Chondrocyte (in vitro differentiated cells): ENCODE results near the gene TEX51. TPM values are rescaled to one million over a fixed set of nuclear protein-coding genes. Genes with fewer than 3 reads are reported as not detected.

Experiments
- DNase-seq: peaks from one replicate; pipeline ENCODE4 v3.0.0; 2021; ENCODE audit warnings: mixed read lengths, low spot score
- H3K27ac Mint-ChIP-seq: one replicate; pipeline ENCODE4 v1.8.0; 2021; ENCODE audit warnings: mild to moderate bottlenecking, moderate library complexity, mixed read lengths; ENCODE audit not compliant: unreplicated experiment
- H3K27me3 Mint-ChIP-seq: 2 replicates; pipeline ENCODE4 v1.8.0; 2021; ENCODE audit warnings: low read depth, mixed read lengths
- H3K36me3 Mint-ChIP-seq: 2 replicates; pipeline ENCODE4 v1.8.0; 2021; ENCODE audit warnings: low read depth, mixed read lengths
- H3K4me1 Mint-ChIP-seq: 2 replicates; pipeline ENCODE4 v1.8.0; 2021; ENCODE audit warnings: low read depth, mild to moderate bottlenecking, mixed read lengths
- H3K4me3 Mint-ChIP-seq: one replicate; pipeline ENCODE4 v1.8.0; 2021; ENCODE audit warnings: mild to moderate bottlenecking, moderate library complexity, mixed read lengths; ENCODE audit not compliant: unreplicated experiment
- H3K9me3 Mint-ChIP-seq: 2 replicates; pipeline ENCODE4 v1.8.0; 2021; ENCODE audit warnings: low read depth, mixed read lengths
- total RNA-seq: library from RNA; stranded (reverse); gene quantifications from 3 replicates; pipeline ENCODE4 v1.2.1, GENCODE V29; 2021
- TF ChIP-seq, protein P1 (sequence below): fragments of 200-600 bp; sonication (generic); IDR thresholded peaks from 2 replicates; pipeline ENCODE4 v1.5.0; 2021; ENCODE audit warnings: antibody characterized with exemption, mild to moderate bottlenecking, moderate library complexity

The TEX51 gene
- total RNA-seq, 1 donor from 2014 or later, result not detected

DNA sequence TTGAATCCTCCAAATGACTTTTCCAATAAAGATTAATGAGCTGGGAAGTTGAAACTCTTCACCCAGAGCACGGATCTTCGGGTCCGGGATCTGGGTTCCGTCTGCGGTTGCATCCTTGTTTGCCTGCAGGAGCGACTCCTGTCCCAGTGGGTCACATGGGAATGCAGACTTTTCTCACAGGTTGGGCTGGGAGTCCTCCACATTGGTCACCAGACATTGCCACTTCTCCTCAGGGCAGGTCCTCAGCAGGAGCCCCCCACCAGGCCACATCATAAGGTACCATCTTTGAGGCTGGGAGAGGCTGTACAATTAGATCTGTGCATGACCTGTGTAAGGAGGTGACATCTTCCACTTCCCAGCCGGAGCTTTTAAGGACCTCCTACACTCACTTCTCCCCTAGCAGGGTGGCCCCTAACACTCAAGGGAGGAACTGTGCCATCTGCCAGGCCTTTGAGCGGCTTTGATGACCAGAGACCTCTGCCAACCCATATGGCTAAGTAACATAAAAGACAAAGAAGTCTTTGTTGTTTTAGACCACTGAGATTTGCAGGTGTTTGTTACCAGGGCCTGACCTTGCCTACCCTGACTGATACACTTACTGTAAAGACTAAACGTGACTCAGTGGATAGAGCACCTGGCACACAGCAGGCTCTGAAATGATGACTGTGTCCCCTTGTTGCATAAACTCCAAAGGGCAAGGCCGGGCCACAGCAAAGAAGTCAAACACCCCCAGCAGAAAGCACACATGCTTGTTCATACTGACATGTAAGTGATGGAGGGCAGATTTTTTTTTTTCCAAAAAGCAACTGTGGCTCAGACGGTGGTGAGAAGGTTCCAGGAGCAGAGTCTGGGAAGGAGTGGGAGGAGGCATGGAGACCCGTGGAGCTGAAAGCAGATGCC, 7.9 kb upstream of the TEX51 start:
- peaks cover 22% of the 10 kb centered on the region for H3K27me3 Mint-ChIP-seq
- DNase-seq, result peak; percentile 29
- H3K9me3 Mint-ChIP-seq, result no peaks in the 10 kb centered on the region
- no peak overlapping the region for H3K4me3 Mint-ChIP-seq
- TF ChIP-seq, protein P1, sequence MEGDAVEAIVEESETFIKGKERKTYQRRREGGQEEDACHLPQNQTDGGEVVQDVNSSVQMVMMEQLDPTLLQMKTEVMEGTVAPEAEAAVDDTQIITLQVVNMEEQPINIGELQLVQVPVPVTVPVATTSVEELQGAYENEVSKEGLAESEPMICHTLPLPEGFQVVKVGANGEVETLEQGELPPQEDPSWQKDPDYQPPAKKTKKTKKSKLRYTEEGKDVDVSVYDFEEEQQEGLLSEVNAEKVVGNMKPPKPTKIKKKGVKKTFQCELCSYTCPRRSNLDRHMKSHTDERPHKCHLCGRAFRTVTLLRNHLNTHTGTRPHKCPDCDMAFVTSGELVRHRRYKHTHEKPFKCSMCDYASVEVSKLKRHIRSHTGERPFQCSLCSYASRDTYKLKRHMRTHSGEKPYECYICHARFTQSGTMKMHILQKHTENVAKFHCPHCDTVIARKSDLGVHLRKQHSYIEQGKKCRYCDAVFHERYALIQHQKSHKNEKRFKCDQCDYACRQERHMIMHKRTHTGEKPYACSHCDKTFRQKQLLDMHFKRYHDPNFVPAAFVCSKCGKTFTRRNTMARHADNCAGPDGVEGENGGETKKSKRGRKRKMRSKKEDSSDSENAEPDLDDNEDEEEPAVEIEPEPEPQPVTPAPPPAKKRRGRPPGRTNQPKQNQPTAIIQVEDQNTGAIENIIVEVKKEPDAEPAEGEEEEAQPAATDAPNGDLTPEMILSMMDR, result no peak
- H3K27ac Mint-ChIP-seq, result no peak overlapping the region
- peaks cover 7% of the 10 kb centered on the region for H3K4me1 Mint-ChIP-seq
- no peaks in the 10 kb centered on the region for H3K36me3 Mint-ChIP-seq

DNA sequence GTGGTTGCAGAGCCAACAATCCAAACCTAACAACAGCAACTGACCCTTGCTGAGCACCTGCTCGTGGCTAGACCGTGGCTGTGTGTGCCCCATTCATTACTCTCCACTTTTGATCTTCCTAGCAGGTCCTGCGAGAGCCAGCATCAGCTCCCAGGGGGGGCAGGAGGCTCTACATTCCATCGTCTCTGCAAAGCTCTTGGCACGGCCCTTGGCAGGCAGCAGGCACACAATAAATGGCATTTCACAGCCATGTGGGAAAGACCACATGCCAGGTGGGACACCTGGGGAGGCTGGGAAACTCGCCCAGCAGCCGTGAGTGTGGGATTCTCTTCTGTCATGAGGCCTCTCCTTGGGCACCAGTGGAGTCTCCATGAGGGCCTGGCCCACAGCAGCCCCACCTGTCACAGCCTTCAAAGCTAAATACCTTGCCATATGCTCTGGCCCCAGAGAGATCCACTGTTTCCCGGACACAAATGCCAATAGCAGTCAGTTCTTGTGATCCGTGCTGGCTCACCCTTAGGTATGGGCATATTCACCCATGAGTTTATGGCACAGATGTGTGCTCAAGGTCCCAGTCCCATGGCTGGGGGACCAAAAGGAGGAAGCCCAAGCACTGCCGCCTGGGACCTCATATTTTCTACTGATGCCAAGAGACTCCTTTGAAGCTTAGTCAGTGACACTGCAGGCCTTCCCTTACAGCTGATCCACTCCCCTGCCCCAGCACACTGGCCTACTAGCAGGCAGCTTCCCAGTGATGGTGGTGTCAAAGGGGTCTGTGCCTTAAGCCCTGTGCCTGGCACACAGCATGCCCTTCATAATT, 6.8 kb upstream of the TEX51 start:
- peaks cover 1% of the 10 kb centered on the region for H3K4me1 Mint-ChIP-seq
- no peaks in the 10 kb centered on the region for H3K9me3 Mint-ChIP-seq
- peaks cover 17% of the 10 kb centered on the region for H3K27me3 Mint-ChIP-seq
- H3K27ac Mint-ChIP-seq, result no peak overlapping the region
- TF ChIP-seq, protein P1, result no peak
- DNase-seq, result peak; percentile 60
- no peak overlapping the region for H3K4me3 Mint-ChIP-seq
- no peaks in the 10 kb centered on the region for H3K36me3 Mint-ChIP-seq

DNA sequence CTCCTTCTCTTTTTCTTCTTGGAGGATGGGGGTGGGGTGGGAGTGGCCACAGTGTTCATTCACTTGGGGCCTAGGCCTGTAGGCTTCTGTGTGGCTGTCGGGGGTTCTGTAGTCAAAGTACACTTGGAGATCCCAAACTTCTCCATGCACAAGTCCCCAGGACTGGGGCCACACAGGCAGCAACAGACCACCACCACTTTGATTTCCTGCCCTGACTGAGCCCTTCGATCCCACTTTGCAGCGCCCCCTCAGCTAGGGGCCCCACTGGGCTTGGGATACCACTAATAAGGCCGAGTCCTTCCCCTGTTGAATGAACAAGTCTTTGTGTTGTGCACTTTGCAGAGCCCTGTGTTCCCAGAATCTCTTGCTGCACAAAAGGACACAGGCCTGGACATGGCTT, 5.5 kb upstream of the TEX51 start:
- H3K36me3 Mint-ChIP-seq, result no peaks in the 10 kb centered on the region
- peak; percentile 40 for DNase-seq
- peaks cover 16% of the 10 kb centered on the region for H3K27me3 Mint-ChIP-seq
- TF ChIP-seq, protein P1, result no peak
- no peak overlapping the region for H3K4me3 Mint-ChIP-seq
- no peak overlapping the region for H3K27ac Mint-ChIP-seq
- no peaks in the 10 kb centered on the region for H3K4me1 Mint-ChIP-seq
- peaks cover 3% of the 10 kb centered on the region for H3K9me3 Mint-ChIP-seq

DNA sequence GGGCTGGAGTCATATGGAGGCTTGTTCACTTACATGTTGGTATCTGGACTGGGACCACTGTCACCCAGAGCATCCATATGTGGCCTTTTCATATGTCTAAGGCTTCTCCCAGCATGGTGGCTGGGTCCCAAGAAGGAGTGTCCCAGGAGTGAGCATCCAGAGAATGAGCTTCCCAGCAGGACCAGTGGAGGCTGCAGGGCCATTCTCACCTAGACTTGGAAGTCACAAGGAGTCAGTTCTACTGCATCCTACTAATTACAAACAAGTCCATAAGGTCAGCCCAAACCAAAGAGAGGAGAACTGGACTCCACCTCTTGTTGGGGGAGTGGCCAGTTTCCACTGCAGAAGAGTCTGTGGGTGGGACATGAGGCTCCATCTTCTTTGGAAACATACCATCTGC, 5.1 kb upstream of the TEX51 start:
- H3K9me3 Mint-ChIP-seq, result peaks cover 3% of the 10 kb centered on the region
- no peak overlapping the region for H3K4me3 Mint-ChIP-seq
- H3K27ac Mint-ChIP-seq, result no peak overlapping the region
- TF ChIP-seq, protein P1, result no peak
- peaks cover 15% of the 10 kb centered on the region for H3K27me3 Mint-ChIP-seq
- H3K36me3 Mint-ChIP-seq, result no peaks in the 10 kb centered on the region
- peak; percentile 26 for DNase-seq
- no peaks in the 10 kb centered on the region for H3K4me1 Mint-ChIP-seq

DNA sequence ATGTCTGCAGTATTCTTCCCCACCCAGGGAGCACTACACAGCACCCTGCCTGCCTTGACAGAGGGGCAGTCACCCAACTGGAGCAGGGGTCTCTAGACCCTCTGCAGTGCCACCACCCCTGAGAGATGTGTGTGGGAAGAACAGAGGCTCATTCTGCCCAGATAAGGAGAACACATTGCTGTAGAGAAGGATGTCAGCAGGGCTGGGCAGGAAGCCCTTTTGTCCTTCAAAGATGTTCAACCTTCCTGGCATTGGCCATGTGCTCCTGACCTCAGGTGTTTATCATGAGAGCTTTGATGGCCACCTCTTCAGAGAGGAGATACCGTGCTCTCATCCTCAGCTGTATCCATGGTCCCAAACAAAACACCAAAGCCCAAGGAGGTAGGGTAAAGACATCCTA, 4.6 kb upstream of the TEX51 start:
- peak; percentile 39 for DNase-seq
- Mint-ChIP-seq H3K4me1 (no peaks in the 10 kb centered on the region), H3K27me3 (peaks cover 15% of the 10 kb centered on the region), H3K9me3 (peaks cover 3% of the 10 kb centered on the region), H3K36me3 (no peaks in the 10 kb centered on the region), H3K4me3 (no peak overlapping the region), H3K27ac (no peak overlapping the region)
- TF ChIP-seq, protein P1, result no peak
